ENCODE results near the gene A1BG.

The A1BG gene

GRCh38 chr19:58326914-58327726, 26.2 kb downstream of the A1BG start, which contains the start of gene ZSCAN22:
ZSCAN22 (plus strand) TSS chr19:58326994; CDS start chr19:58334803, 7,809 bp downstream.
- DNase-seq (ENCODE audit: extremely low spot score), result peak; percentile 95
- ChIA-PET POLR2A (interaction anchor here (1.0 to 1.7 kb wide), 8 partner anchors 10 to 248 kb away, joined by 3 to 18 read pairs (median 4); partner anchors contain the start of genes ZBTB45 and ZNF497), CTCF (no interaction called here)
- TF ChIP-seq TARDBP (IDR thresholded peaks at IDR 0.05) (no peak), PKNOX1 (IDR thresholded peaks at IDR 0.05) (peak; percentile 85), ELF4 (IDR thresholded peaks at IDR 0.05) (peak; percentile 87), BHLHE40 (IDR thresholded peaks at IDR 0.05; ENCODE audit: borderline replicate concordance) (no peak), ZNF384 (IDR thresholded peaks at IDR 0.05) (no peak), L3MBTL2 (conservative IDR thresholded peaks at IDR 0.05) (peak; percentile 42; the same call in 1 of the 2 replicates), SP1 (IDR thresholded peaks at IDR 0.05) (no peak), ARNT (IDR thresholded peaks at IDR 0.05) (no peak), CTBP1 (IDR thresholded peaks at IDR 0.05; ENCODE audit: borderline replicate concordance) (peak; percentile 80), FOXM1 (IDR thresholded peaks at IDR 0.05; ENCODE audit: borderline replicate concordance) (no peak), SUZ12 (IDR thresholded peaks at IDR 0.05) (peak; percentile 80), FOXA1 (IDR thresholded peaks at IDR 0.05) (no peak), FOXK2 (IDR thresholded peaks at IDR 0.05) (no peak), NFRKB (IDR thresholded peaks at IDR 0.05) (no peak), HDGF (IDR thresholded peaks at IDR 0.05; ENCODE audit: borderline replicate concordance) (no peak), LEF1 (IDR thresholded peaks at IDR 0.05; ENCODE audit: borderline replicate concordance) (no peak)

GRCh38 chr19:58326501-58326913, 26.8 kb downstream of the A1BG start:
- ChIA-PET POLR2A (interaction anchor here (1.0 to 1.7 kb wide), 8 partner anchors 10 to 249 kb away, joined by 3 to 18 read pairs (median 4); partner anchors contain the start of genes ZBTB45 and ZNF497), CTCF (no interaction called here)
- TF ChIP-seq ZNF384 (IDR thresholded peaks at IDR 0.05), result no peak
- no peak for TF ChIP-seq ELF4 (IDR thresholded peaks at IDR 0.05)
- no peak for TF ChIP-seq FOXA1 (IDR thresholded peaks at IDR 0.05)
- no peak for TF ChIP-seq NFRKB (IDR thresholded peaks at IDR 0.05)
- TF ChIP-seq FOXM1 (IDR thresholded peaks at IDR 0.05; ENCODE audit: borderline replicate concordance), result no peak
- no peak for TF ChIP-seq FOXK2 (IDR thresholded peaks at IDR 0.05)
- no peak for TF ChIP-seq PKNOX1 (IDR thresholded peaks at IDR 0.05)
- no peak for TF ChIP-seq CTBP1 (IDR thresholded peaks at IDR 0.05; ENCODE audit: borderline replicate concordance)
- no peak for TF ChIP-seq ARNT (IDR thresholded peaks at IDR 0.05)
- no peak for TF ChIP-seq LEF1 (IDR thresholded peaks at IDR 0.05; ENCODE audit: borderline replicate concordance)
- no peak for TF ChIP-seq L3MBTL2 (conservative IDR thresholded peaks at IDR 0.05)
- no peak for DNase-seq (ENCODE audit: extremely low spot score)

- CTCF ChIA-PET, result no interaction called here
- TF ChIP-seq BHLHE40 (IDR thresholded peaks at IDR 0.05; ENCODE audit: borderline replicate concordance) (no peak), NFRKB (IDR thresholded peaks at IDR 0.05) (no peak), LEF1 (IDR thresholded peaks at IDR 0.05; ENCODE audit: borderline replicate concordance) (no peak)
- DNase-seq (ENCODE audit: extremely low spot score), result no peak
- POLR2A ChIA-PET, result interaction anchor here (1.6 to 1.7 kb wide), 2 partner anchors 9 to 37 kb away, joined by 4 to 18 read pairs; partner anchors contain the start of gene ZNF497
Observed at GRCh38 chr19:58325311-58326022, 27.8 kb downstream of the A1BG start.

- no peak for DNase-seq (ENCODE audit: extremely low spot score)
- CTCF ChIA-PET, result no interaction called here
- POLR2A ChIA-PET, result interaction anchor here (0.7 kb wide), 1 partner anchor 14 kb away, joined by 3 read pairs; no protein-coding TSS in a partner anchor
- TF ChIP-seq NFRKB (IDR thresholded peaks at IDR 0.05), result no peak
- TF ChIP-seq CTBP1 (IDR thresholded peaks at IDR 0.05; ENCODE audit: borderline replicate concordance), result no peak
- TF ChIP-seq SP1 (IDR thresholded peaks at IDR 0.05), result no peak
- no peak for TF ChIP-seq ZNF384 (IDR thresholded peaks at IDR 0.05)
- no peak for TF ChIP-seq FOXA1 (IDR thresholded peaks at IDR 0.05)
- TF ChIP-seq FOXM1 (IDR thresholded peaks at IDR 0.05; ENCODE audit: borderline replicate concordance), result no peak
- no peak for TF ChIP-seq BHLHE40 (IDR thresholded peaks at IDR 0.05; ENCODE audit: borderline replicate concordance)
- no peak for TF ChIP-seq LEF1 (IDR thresholded peaks at IDR 0.05; ENCODE audit: borderline replicate concordance)
- TF ChIP-seq L3MBTL2 (conservative IDR thresholded peaks at IDR 0.05), result no peak
- no peak for TF ChIP-seq TARDBP (IDR thresholded peaks at IDR 0.05)
- TF ChIP-seq SUZ12 (IDR thresholded peaks at IDR 0.05), result no peak
- no peak for TF ChIP-seq FOXK2 (IDR thresholded peaks at IDR 0.05)
- TF ChIP-seq ARNT (IDR thresholded peaks at IDR 0.05), result no peak
- TF ChIP-seq ELF4 (IDR thresholded peaks at IDR 0.05), result no peak
- no peak for TF ChIP-seq HDGF (IDR thresholded peaks at IDR 0.05; ENCODE audit: borderline replicate concordance)
Observed at GRCh38 chr19:58319241-58319640, 34.1 kb downstream of the A1BG start.

- POLR2A ChIA-PET, result no interaction called here
- DNase-seq (ENCODE audit: extremely low spot score), result no peak
- TF ChIP-seq FOXK2 (IDR thresholded peaks at IDR 0.05) (no peak), TARDBP (IDR thresholded peaks at IDR 0.05) (no peak), FOXM1 (IDR thresholded peaks at IDR 0.05; ENCODE audit: borderline replicate concordance) (no peak), ELF4 (IDR thresholded peaks at IDR 0.05) (no peak), BHLHE40 (IDR thresholded peaks at IDR 0.05; ENCODE audit: borderline replicate concordance) (no peak), NFRKB (IDR thresholded peaks at IDR 0.05) (no peak), ZNF384 (IDR thresholded peaks at IDR 0.05) (no peak), LEF1 (IDR thresholded peaks at IDR 0.05; ENCODE audit: borderline replicate concordance) (no peak), SP1 (IDR thresholded peaks at IDR 0.05) (no peak), CTBP1 (IDR thresholded peaks at IDR 0.05; ENCODE audit: borderline replicate concordance) (no peak), ARNT (IDR thresholded peaks at IDR 0.05) (no peak), L3MBTL2 (conservative IDR thresholded peaks at IDR 0.05) (no peak), FOXA1 (IDR thresholded peaks at IDR 0.05) (no peak), SUZ12 (IDR thresholded peaks at IDR 0.05) (no peak), HDGF (IDR thresholded peaks at IDR 0.05; ENCODE audit: borderline replicate concordance) (no peak), PKNOX1 (IDR thresholded peaks at IDR 0.05) (no peak)
- CTCF ChIA-PET, result no interaction called here
Observed at GRCh38 chr19:58318297-58318696, 35.0 kb downstream of the A1BG start.
